Stimulated activated CD4-positive, alpha-beta T cell treated with anti-CD3 and anti-CD28 coated beads, TNF-alpha, amount 100 ng/mL, for 24 hours (primary cell): Measurements from ENCODE around the gene PDZD2.
A peak's percentile ranks its signal among the peaks of the same experiment; 100 is the strongest.

Experiments
- DNase-seq, 3 experiments: peaks; one replicate each; pipeline ENCODE4 v3.0.0-alpha.2; 2020; ENCODE audit warnings: low read depth in 3 of 3

The PDZD2 gene

DNA sequence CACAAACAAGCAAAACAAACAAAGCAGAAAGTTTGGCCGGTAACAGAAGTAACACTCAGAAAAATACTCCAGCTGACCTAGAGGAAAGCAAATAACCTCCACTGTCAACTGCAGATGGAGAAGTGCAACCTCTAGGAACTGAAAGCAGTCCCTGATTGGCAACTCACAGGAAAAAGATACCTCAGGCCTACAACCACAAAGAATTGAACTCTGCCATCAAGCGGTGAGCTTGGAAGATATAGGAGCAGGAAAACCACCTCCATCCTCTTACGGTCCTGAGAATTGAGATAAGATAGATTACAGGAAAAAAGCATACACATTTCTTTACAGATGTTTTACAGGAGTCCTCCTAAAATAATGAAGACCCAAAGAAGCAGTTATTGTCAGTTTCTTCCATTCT, 184.5 kb downstream of the PDZD2 start:
- DNase-seq, result no peak

DNA sequence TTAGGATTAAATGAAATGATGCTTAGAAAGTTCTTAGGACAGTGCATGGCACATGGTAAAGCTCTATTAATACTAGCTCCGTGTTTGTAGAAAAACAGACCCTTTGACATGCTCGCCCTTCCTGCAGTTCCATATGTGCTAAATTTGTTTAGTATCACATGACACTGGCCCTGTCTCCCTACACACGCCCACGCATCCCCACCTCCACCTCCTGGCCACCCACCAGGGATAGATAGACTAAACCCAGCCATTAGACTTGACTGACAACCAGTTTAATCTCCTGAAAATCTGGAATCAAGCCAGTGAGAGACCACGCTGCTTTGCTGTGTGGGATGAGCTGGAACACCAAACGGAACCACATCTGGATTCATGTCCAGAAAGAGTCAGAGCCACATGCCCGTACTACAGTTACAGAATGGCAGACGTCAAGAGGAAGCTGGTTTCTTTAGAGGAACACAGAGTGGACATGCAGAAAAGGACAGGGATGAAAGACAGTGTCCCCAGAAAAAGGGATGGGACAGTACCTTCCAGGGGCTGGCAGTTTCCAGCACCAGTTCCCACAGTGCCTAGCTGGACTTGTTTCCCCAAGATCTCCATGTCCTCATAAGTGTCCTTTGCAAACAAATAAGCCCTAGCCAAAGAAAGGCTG, 186.1 kb downstream of the PDZD2 start:
- no peak for DNase-seq

- peak in 2 of 3 experiments; percentile 5 to 14 for DNase-seq
Measured at GRCh38 chr5:31825518-31826068, 186.7 kb downstream of the PDZD2 start.

DNA sequence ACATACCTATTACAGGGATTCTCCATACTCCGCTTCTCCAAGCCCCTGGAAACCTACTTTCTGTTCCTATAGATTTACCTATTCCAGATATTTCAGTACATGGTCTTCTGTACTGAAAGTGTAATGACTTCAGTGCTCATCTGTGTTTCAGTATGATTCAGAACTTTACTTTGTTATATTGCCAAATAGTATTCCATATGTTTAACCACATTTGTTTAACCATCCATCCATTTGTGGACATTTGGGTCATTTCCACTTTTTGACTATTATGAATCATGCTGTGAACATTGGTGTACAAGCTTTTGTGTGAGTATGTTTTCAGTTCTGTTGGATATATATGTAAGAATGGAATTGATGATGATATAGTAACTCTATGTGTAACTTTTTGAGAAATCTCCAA, 188.9 kb downstream of the PDZD2 start:
- no peak for DNase-seq

- no peak for DNase-seq
Measured at GRCh38 chr5:31832966-31833365, 194.0 kb downstream of the PDZD2 start.

- no peak for DNase-seq
Measured at GRCh38 chr5:31833710-31834109, 194.8 kb downstream of the PDZD2 start.

- no peak for DNase-seq
Measured at GRCh38 chr5:31844622-31845345, 205.9 kb downstream of the PDZD2 start.

- DNase-seq, result no peak
Measured at GRCh38 chr5:31845361-31845760, 206.4 kb downstream of the PDZD2 start.

DNA sequence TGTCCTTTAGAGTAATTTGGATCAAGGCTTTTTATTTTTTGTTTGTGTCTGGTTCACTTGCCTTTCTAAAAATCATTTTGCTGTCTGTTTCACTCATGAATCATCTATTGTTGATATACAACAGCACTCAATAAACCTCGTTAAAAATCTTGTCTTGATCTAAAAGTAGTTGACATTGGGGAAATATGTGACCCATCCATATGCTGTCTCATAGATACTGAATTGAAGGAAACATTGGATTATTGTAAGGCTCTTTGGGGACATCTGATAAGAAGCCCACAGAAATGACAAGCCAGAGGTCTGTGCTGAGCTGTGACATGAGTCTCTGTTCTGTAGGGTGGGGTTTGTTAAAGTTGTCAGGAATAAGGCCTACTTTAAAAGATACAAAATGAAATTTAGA, 208.0 kb downstream of the PDZD2 start:
- DNase-seq, result no peak

DNA sequence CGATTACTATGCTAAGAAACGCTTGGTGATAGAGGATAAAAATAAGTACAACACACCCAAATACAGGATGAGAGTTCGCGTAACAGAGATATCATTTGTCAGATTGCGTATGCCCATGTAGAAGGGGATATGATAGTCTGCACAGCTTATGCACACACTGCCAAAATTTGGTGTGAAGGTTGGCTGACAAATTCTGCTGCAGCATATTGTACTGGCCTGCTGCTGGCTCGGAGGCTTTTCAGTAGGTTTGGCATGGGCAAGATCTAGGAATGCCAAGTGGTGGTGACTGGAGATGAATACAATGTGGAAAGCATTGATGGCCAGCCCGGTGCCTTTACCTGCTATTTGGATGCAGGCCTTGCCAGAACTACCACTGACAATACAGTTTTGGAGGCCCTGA, 208.4 kb downstream of the PDZD2 start:
- no peak for DNase-seq

DNA sequence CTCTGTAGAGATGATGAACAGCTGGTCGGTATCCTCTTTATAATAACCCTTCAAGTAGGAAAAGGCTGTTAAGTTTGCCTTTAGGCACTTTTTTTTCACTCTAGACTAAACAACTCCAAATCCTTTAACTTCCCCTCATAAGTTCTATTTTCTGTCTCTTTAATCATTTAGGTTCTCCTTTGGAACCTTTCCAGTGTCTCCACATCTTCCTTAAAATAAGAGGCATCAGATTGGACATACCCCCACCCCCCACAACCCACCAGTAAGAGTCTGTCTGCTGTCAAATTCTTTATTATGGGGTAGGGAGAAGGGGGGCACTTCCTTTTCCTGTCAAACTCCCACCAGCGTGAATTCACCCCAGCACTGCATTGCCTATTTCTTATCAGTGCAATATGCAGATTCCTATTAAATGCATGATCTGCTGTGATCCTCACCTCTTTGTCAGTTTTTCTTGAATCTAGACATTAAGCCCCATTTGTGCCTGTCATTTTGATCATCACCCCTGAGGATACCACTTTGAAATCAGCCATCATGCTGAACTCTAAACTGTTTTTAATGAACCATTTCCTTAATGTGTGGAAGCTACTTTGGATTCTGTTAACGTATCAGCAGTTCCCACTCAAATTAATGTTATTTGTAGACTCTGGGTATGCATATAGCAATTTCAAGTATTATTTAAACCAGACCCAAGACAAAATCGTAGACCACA, 212.2 kb downstream of the PDZD2 start:
- DNase-seq, result no peak

DNA sequence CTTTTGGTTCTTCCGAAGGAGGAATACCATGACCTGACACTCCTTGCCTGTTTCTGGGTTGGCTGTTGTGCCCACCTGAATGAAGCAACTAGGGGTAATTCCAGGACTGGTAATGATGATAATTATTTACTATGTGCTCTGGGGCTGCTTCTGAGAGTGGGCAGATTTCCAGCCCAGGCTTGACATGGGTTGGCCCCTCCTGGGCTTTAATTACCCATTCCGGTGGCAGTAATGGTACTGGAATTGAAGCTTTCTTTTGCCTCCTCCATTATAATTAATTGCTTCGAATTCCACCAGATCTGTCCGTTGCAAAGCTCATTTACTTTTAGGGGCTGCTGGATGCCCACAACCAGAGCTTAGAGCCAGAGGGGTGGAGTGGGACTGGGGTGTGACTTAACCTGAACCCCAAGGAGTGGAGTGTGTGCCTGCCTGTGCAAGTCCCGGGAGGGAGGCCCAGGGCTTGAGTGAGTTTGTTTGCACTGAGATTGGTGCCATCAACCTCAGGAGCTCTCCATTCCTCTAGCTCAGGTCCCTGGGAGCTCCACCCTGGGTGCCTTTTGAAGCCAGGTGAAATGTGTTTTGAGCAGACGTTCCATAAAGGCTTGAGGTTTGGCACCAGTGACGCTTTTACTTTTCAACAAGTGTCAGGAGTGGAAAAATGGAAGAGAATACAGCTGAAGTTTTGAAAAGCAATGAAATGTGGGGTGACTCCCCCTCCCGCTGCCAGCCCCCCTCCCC, 214.6 kb downstream of the PDZD2 start:
- no peak for DNase-seq

DNA sequence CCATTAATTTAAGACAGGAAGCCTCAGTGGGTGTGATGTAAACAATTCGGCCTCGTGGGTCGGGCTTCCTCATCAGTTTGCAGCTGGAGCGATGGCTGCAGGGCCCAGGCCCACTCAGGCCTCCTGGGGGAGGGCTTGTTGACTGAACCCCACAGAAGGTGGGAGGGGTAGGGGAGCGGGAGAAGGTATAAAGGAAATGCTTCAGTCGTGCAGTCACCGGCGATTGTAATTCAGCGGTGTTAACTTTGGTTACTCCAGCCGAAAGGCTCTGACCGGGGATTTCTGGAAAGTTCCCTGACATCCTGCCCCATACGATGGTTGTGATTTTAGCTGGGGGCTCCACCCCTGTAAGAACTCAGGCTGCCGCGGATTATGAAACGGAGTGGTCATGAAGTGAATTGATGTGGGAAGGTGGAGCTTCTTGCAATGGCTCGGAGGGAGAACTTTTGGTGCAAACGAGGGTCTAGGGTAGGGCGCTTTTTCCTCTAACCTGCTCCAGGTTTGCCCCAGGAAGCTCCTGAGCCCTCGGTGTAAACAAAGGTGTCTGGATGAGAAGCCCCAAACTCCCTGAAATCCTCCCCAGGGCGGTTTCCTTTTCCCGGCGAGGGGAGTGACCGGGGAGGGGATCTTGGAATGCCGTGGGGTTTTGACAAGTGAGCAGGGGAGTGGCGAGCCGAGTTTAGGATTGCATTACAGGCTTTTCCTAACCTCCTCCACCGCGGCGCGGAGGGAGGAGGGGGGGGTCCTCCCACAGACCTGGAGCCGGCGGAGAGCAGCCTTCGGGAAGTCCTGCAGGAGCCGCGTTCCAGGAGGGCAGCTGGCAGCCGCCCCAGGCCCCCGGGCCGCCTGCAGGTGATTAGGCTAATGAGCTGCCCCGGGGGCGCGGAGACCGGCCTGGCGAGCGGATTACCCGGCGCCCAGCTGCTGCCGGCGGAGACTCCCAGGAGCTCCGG, 215.5 kb downstream of the PDZD2 start:
- no peak for DNase-seq

GRCh38 chr5:31855134-31856040, 216.5 kb downstream of the PDZD2 start:
- DNase-seq, result peak in 1 of 3 experiments; percentile 21

DNA sequence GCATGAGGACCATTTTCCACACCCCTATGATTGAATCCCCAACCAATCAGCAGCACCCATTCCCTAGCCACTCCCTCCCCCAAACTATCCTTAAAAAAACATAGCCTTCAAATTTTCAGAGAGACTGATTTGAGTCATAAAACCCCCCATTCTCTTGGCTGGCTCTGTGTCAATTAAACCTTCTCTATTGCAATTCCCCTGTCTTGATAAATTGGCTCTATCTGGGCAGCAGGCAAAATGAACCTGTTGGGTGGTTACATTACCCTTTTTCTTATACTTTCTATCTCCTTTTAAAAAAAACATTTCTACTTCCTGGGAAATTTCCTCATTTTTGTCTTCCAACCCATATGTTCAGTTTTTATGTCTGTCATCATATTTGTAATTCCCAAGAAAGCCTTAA, 220.2 kb downstream of the PDZD2 start:
- DNase-seq, result no peak

- DNase-seq, result no peak
Measured at GRCh38 chr5:31860278-31860677, 221.3 kb downstream of the PDZD2 start.

GRCh38 chr5:31860726-31861433, 221.9 kb downstream of the PDZD2 start:
- DNase-seq, result no peak

- DNase-seq, result no peak
Measured at GRCh38 chr5:31861601-31862000, 222.7 kb downstream of the PDZD2 start.

- no peak for DNase-seq
Measured at GRCh38 chr5:31863991-31864411, 225.1 kb downstream of the PDZD2 start.
